Mammary epithelial cell (primary cell): ENCODE measurements around the gene RTN4R.

Experiments used
- CTCF ChIP-seq, 2 donors: IDR thresholded peaks in 1 of 2; conservative IDR thresholded peaks in 1 of 2; 2 replicates each; pipeline ENCODE4 v1.5.1; 2011 to 2012; ENCODE audit warnings: inconsistent platforms in 2 of 2, low read length in 2 of 2, mild to moderate bottlenecking in 2 of 2, control low read depth in 1 of 2, low read depth in 1 of 2; ENCODE audit not compliant: insufficient read depth in 1 of 2; ENCODE audit errors: extremely low read depth in 1 of 2
- EZH2 ChIP-seq: IDR thresholded peaks from 2 replicates; pipeline ENCODE4 v1.6.1; 2012; ENCODE audit warnings: low read length, inconsistent platforms, borderline replicate concordance

- TF ChIP-seq CTCF (conservative IDR thresholded peaks at IDR 0.05 in 1 of 2, IDR thresholded peaks at IDR 0.05 in 1 of 2; ENCODE audit: extremely low read depth in 1 of 2, insufficient read depth in 1 of 2, low read depth in 1 of 2, low read length in 2 of 2) (no peak), EZH2 (no peak)
Measured at GRCh38 chr22:20199906-20200305, 68.2 kb downstream of the RTN4R start.
